ENCODE results near the gene MAGED1. TPM values are rescaled to one million over a fixed set of nuclear protein-coding genes. Genes with fewer than 3 reads are reported as not detected.
"Not testable (repeated sequence)": the region's sequence is repeated elsewhere in the genome, so short reads cannot be mapped to it uniquely, and the experiment has no call there.

MAGED1 gene
- total and polyA plus RNA-seq, 7 donors: 27.0 to 51.4 (median 35.8) TPM

DNA sequence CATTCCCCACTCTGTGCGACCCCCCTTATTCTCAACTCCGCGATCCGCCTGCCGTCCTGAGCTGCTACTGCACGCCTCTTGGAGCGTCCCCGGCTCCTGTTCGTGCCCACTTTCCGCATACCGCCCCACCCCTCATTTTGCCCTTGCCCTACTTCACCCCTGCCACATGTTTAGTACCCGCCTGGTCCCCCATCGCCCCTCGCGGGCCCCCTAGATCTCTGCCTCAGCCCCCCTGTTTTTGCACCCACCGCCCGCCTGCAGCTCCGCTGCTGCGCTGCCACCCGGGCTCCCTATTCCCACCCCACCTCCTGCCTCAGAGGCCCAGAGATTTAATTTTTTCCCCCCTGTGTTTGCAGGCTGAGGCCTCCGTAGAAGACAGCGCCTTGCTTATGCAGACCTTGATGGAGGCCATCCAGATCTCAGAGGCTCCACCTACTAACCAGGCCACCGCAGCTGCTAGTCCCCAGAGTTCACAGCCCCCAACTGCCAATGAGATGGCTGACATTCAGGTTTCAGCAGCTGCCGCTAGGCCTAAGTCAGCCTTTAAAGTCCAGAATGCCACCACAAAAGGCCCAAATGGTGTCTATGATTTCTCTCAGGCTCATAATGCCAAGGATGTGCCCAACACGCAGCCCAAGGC lies 1.4 kb downstream of the MAGED1 start:
- peak; percentile 68 for DNase-seq
- WGBS, 2 donors: 8 to 26% methylated on average over 25 of the region's 25 CpGs
- H3K27me3 ChIP-seq: peaks cover 0 to 2% (median 0%) of the 10 kb centered on the region in 3 donors
- H3K9me3 ChIP-seq: no peaks in the 10 kb centered on the region
- H3K4me3 ChIP-seq: peak overlapping the region; percentile 43 to 59 (median 55)
- peak overlapping the region; percentile 83 to 88 (median 85) for H3K27ac ChIP-seq
- TF ChIP-seq POLR2A (IDR thresholded peaks at IDR 0.05): no peak
- TF ChIP-seq CTCF (IDR thresholded peaks at IDR 0.05): no peak
- no peak for TF ChIP-seq POLR2AphosphoS5 (IDR thresholded peaks at IDR 0.05)
- no peak for TF ChIP-seq EP300 (IDR thresholded peaks at IDR 0.05)
- H3K4me1 ChIP-seq: peaks cover 0 to 21% (median 13%) of the 10 kb centered on the region in 4 donors
- H3K36me3 ChIP-seq: peaks cover 0 to 32% (median 3%) of the 10 kb centered on the region in 4 donors
- intact Hi-C loops (cut with DNase I): loop anchor here (2.0 to 10.0 kb wide), 3 partner anchors 150 to 1080 kb away; partner anchors contain the start of genes GSPT2 and SHROOM4

GRCh38 chrX:51896626-51897025 lies 3.2 kb downstream of the MAGED1 start:
- peaks cover 0 to 2% (median 0%) of the 10 kb centered on the region in 3 donors for H3K27me3 ChIP-seq
- H3K4me1 ChIP-seq: peaks cover 0 to 21% (median 13%) of the 10 kb centered on the region in 4 donors
- H3K9me3 ChIP-seq: no peaks in the 10 kb centered on the region
- H3K36me3 ChIP-seq: peaks cover 0 to 49% (median 5%) of the 10 kb centered on the region in 4 donors
- H3K27ac ChIP-seq: no peak overlapping the region
- intact Hi-C loops (cut with DNase I): loop anchor here (10.0 kb wide), 2 partner anchors 152 to 1082 kb away; partner anchors contain the start of genes GSPT2 and SHROOM4
- no peak for DNase-seq
- WGBS, 2 donors: 96 to 99% methylated on average over 12 of the region's 12 CpGs
- TF ChIP-seq POLR2A (IDR thresholded peaks at IDR 0.05): no peak
- no peak for TF ChIP-seq POLR2AphosphoS5 (IDR thresholded peaks at IDR 0.05)
- TF ChIP-seq CTCF (IDR thresholded peaks at IDR 0.05): no peak
- TF ChIP-seq EP300 (IDR thresholded peaks at IDR 0.05): no peak
- H3K4me3 ChIP-seq: no peak overlapping the region

- Histone ChIP-seq H3K27me3 (peaks cover 0 to 2% (median 0%) of the 10 kb centered on the region in 3 donors), H3K4me1 (peaks cover 0 to 9% (median 4%) of the 10 kb centered on the region in 4 donors), H3K36me3 (peaks cover 0 to 63% (median 10%) of the 10 kb centered on the region in 4 donors), H3K27ac (no peak overlapping the region), H3K4me3 (no peak overlapping the region), H3K9me3 (no peaks in the 10 kb centered on the region)
- no peak for DNase-seq
- no peak for TF ChIP-seq CTCF (IDR thresholded peaks at IDR 0.05)
- TF ChIP-seq EP300 (IDR thresholded peaks at IDR 0.05): no peak
- TF ChIP-seq POLR2AphosphoS5 (IDR thresholded peaks at IDR 0.05): no peak
- TF ChIP-seq POLR2A (IDR thresholded peaks at IDR 0.05): no peak
- intact Hi-C loops (cut with DNase I): loop anchor here (10.0 kb wide), 2 partner anchors 155 to 1085 kb away; partner anchors contain the start of genes GSPT2 and SHROOM4
- 79 to 90% methylated on average over 2 of the region's 2 CpGs for WGBS, 2 donors
Measured at GRCh38 chrX:51899741-51900140, 6.3 kb downstream of the MAGED1 start.

GRCh38 chrX:51902510-51903050 lies 9.2 kb downstream of the MAGED1 start:
- WGBS, 2 donors: 90 to 94% methylated on average over 5 of the region's 5 CpGs
- TF ChIP-seq EP300 (IDR thresholded peaks at IDR 0.05) (no peak), CTCF (IDR thresholded peaks at IDR 0.05) (no peak), POLR2AphosphoS5 (IDR thresholded peaks at IDR 0.05) (no peak), POLR2A (IDR thresholded peaks at IDR 0.05) (no peak)
- Histone ChIP-seq H3K36me3 (peaks cover 0 to 51% (median 7%) of the 10 kb centered on the region in 4 donors), H3K9me3 (no peaks in the 10 kb centered on the region), H3K4me1 (no peaks in the 10 kb centered on the region), H3K4me3 (no peak overlapping the region), H3K27me3 (peaks cover 0 to 2% (median 0%) of the 10 kb centered on the region in 3 donors), H3K27ac (no peak overlapping the region)
- intact Hi-C loops (cut with DNase I): no loop called here
- no peak for DNase-seq

GRCh38 chrX:51905152-51905551 lies 11.7 kb downstream of the MAGED1 start:
- H3K4me3 ChIP-seq; intact Hi-C loops (cut with DNase I); H3K27ac ChIP-seq; DNase-seq; H3K27me3 ChIP-seq; H3K4me1 ChIP-seq; H3K9me3 ChIP-seq: not testable (repeated sequence)
- 93 to 94% methylated on average over 3 of the region's 3 CpGs for WGBS, 2 donors
- peaks cover 0 to 28% (median 7%) of the 10 kb centered on the region in 4 donors for H3K36me3 ChIP-seq
